ENCODE measurements around the gene ANKRD40.

ANKRD40 gene

DNA sequence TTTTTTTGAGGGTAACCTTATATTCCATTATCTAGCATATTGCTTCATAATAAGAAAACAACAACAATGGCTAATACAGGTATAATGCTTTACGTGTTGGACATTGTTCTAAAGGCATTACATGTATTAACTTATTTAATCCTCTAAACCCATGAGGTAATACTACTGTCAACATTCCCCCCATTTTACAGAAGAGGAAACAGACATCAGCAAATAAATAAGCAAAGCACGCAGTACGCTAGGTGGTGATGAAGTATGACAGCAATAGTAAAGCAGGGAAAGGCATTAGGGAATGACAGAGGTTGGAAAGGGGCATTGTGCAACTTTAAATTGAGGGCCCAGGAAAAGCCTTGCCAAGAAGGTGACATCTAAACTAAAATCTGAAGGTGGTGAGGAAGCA, 4.6 kb downstream of the ANKRD40 start:
- Histone ChIP-seq H3K36me3 (ENCODE audit: insufficient read depth, low read length) (peaks cover 52% of the 10 kb centered on the region), H3K9ac (ENCODE audit: insufficient read length) (no peak overlapping the region), H3K27ac (no peak overlapping the region)

DNA sequence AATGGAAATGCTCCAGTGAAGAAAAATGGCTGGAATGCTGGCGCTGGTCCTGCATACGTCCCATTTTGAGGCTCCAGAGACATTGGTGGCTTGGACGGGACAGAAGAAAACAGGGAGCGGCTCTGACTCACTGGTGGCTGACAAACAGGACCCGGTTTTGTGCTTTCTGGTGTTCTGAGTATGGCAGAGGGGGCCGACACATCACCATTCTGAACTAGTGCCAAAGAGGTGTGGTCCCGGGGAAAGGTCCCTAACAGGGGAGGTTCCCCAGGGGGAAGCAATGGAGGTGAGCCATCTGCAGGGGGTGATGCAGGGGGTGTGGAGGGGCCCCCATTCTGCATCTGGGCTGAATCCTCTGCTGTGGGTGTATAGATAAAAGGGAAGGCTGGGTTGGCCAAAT, 8.3 kb downstream of the ANKRD40 start:
- no peaks in the 10 kb centered on the region for H3K9me3 ChIP-seq (ENCODE audit: low read depth, low read length)
- H3K4me3 ChIP-seq: no peak overlapping the region
- H3K9ac ChIP-seq (ENCODE audit: insufficient read length): no peak overlapping the region

More for the DNA sequence above, 4.6 kb downstream of the ANKRD40 start:
- H3K4me3 ChIP-seq: no peak overlapping the region
- H3K9me3 ChIP-seq (ENCODE audit: low read depth, low read length): no peaks in the 10 kb centered on the region
- no peak for DNase-seq (ENCODE audit: low read depth, low spot score)
- TF ChIP-seq POLR2AphosphoS5 (IDR thresholded peaks at IDR 0.05; ENCODE audit: borderline replicate concordance, low read depth, low read length) (no peak), FOXP2 (optimal IDR thresholded peaks at IDR 0.05; ENCODE audit: control extremely low read depth, extremely low read length, insufficient read depth) (no peak), EZH2 (IDR thresholded peaks at IDR 0.05) (no peak)

DNA sequence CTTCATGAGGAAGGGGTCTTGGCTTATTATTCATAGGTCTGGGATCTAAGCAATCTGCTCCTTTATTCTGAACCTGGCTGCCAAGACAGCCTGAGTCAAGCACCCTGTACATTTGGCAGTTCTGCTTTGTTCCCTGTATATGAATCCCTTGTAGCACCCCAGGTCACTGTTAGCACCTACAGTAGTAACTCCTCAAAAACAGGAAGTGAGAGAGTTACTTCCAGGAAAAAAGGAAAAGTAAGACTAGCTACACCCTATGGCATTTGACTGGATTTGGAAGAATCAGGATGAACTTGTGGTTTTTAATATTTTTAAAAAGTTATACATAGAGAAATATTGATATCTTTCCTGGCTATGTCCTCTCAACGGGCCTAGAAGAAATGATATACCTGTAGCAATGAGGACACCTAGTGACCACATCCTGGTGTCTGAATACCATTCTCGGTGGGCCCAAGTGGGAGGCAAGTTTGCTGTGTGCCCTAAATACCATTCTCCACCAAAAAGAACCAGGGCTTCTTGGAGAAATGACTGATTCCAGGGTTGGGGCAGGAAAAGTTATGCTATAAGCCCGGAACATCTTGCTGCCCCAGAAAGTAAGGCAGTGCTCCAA, 9.9 kb downstream of the ANKRD40 start:
- Histone ChIP-seq H3K9ac (ENCODE audit: insufficient read length) (no peak overlapping the region), H3K27ac (no peak overlapping the region), H3K36me3 (ENCODE audit: insufficient read depth, low read length) (peaks cover 82% of the 10 kb centered on the region), H3K4me3 (no peak overlapping the region), H3K9me3 (ENCODE audit: low read depth, low read length) (no peaks in the 10 kb centered on the region)
- no peak for TF ChIP-seq FOXP2 (optimal IDR thresholded peaks at IDR 0.05; ENCODE audit: control extremely low read depth, extremely low read length, insufficient read depth)
- DNase-seq (ENCODE audit: low read depth, low spot score): no peak

More for the DNA sequence above, 8.3 kb downstream of the ANKRD40 start:
- DNase-seq (ENCODE audit: low read depth, low spot score): no peak
- H3K27ac ChIP-seq: no peak overlapping the region
- TF ChIP-seq EZH2 (IDR thresholded peaks at IDR 0.05): no peak
- TF ChIP-seq FOXP2 (optimal IDR thresholded peaks at IDR 0.05; ENCODE audit: control extremely low read depth, extremely low read length, insufficient read depth): no peak
- no peak for TF ChIP-seq POLR2AphosphoS5 (IDR thresholded peaks at IDR 0.05; ENCODE audit: borderline replicate concordance, low read depth, low read length)
- peaks cover 81% of the 10 kb centered on the region for H3K36me3 ChIP-seq (ENCODE audit: insufficient read depth, low read length)

DNA sequence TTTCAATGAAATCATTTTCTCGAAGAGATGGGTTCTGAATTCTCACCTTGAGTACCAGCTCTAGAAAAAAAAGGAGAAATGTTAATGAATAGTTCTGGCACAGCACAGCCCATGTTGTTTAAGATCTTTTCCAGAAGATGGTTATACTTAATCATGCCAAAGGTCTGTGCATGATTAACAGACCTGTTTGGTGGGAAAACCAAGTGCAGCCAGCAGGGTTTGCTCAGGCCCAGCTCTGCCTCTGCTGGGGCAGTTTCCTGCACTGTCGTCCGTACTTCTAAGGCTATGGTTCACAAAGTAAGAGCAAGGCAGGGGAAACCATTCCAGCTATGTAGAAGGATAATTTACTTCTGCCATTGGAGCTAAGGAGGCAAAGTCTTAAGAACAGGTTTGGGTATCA, 10.7 kb downstream of the ANKRD40 start:
- no peak for DNase-seq (ENCODE audit: low read depth, low spot score)
- peaks cover 82% of the 10 kb centered on the region for H3K36me3 ChIP-seq (ENCODE audit: insufficient read depth, low read length)
- TF ChIP-seq POLR2AphosphoS5 (IDR thresholded peaks at IDR 0.05; ENCODE audit: borderline replicate concordance, low read depth, low read length): no peak
- TF ChIP-seq FOXP2 (optimal IDR thresholded peaks at IDR 0.05; ENCODE audit: control extremely low read depth, extremely low read length, insufficient read depth): no peak
- TF ChIP-seq EZH2 (IDR thresholded peaks at IDR 0.05): no peak
- no peaks in the 10 kb centered on the region for H3K9me3 ChIP-seq (ENCODE audit: low read depth, low read length)
- H3K9ac ChIP-seq (ENCODE audit: insufficient read length): no peak overlapping the region
- no peak overlapping the region for H3K4me3 ChIP-seq
- no peak overlapping the region for H3K27ac ChIP-seq

- Histone ChIP-seq H3K4me3 (no peak overlapping the region), H3K27ac (no peak overlapping the region), H3K9ac (ENCODE audit: insufficient read length) (no peak overlapping the region), H3K36me3 (ENCODE audit: insufficient read depth, low read length) (peaks cover 82% of the 10 kb centered on the region), H3K9me3 (ENCODE audit: low read depth, low read length) (no peaks in the 10 kb centered on the region)
- TF ChIP-seq FOXP2 (optimal IDR thresholded peaks at IDR 0.05; ENCODE audit: control extremely low read depth, extremely low read length, insufficient read depth) (no peak), EZH2 (IDR thresholded peaks at IDR 0.05) (no peak), POLR2AphosphoS5 (IDR thresholded peaks at IDR 0.05; ENCODE audit: borderline replicate concordance, low read depth, low read length) (no peak)
- DNase-seq (ENCODE audit: low read depth, low spot score): no peak
Measured at GRCh38 chr17:50696365-50696879, 11.3 kb downstream of the ANKRD40 start.

DNA sequence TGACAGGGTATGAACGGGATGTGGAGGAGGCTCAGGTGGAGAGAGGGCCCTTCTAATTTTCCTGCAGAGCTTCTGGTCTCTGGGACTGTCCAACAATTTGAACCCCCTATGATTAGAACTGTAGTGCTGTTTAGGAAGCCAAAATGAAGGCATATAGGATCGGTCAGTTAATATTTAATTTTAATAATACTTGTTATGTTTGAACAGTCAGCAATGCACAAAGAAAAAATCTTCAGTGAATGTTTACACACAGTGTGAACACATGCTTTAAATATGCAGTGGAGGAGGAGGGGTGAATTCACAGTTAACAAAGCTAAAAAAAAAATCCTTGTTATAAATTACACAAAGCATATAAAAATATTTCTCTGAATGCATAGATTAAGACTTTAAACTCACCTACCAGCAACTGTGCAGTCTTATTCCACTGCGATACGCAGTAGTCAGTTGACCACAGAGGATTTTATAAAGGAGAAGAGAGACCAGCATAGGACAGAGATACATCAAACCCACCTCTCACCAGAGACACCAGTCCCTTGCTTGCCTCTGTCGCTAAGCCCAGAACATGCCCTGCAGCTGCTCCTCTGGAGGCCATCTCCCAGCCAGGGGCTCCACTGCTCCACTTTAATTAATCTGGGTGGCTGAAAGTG, 14.6 kb downstream of the ANKRD40 start:
- Histone ChIP-seq H3K4me3 (no peak overlapping the region), H3K27ac (no peak overlapping the region), H3K9me3 (ENCODE audit: low read depth, low read length) (no peaks in the 10 kb centered on the region), H3K36me3 (ENCODE audit: insufficient read depth, low read length) (peaks cover 53% of the 10 kb centered on the region), H3K9ac (ENCODE audit: insufficient read length) (no peak overlapping the region)
- no peak for DNase-seq (ENCODE audit: low read depth, low spot score)
- no peak for TF ChIP-seq EZH2 (IDR thresholded peaks at IDR 0.05)
- no peak for TF ChIP-seq FOXP2 (optimal IDR thresholded peaks at IDR 0.05; ENCODE audit: control extremely low read depth, extremely low read length, insufficient read depth)
- TF ChIP-seq POLR2AphosphoS5 (IDR thresholded peaks at IDR 0.05; ENCODE audit: borderline replicate concordance, low read depth, low read length): no peak

GRCh38 chr17:50692448-50693035, 15.2 kb downstream of the ANKRD40 start:
- Histone ChIP-seq H3K36me3 (ENCODE audit: insufficient read depth, low read length) (peaks cover 47% of the 10 kb centered on the region), H3K9ac (ENCODE audit: insufficient read length) (no peak overlapping the region)
- no peak for DNase-seq (ENCODE audit: low read depth, low spot score)

DNA sequence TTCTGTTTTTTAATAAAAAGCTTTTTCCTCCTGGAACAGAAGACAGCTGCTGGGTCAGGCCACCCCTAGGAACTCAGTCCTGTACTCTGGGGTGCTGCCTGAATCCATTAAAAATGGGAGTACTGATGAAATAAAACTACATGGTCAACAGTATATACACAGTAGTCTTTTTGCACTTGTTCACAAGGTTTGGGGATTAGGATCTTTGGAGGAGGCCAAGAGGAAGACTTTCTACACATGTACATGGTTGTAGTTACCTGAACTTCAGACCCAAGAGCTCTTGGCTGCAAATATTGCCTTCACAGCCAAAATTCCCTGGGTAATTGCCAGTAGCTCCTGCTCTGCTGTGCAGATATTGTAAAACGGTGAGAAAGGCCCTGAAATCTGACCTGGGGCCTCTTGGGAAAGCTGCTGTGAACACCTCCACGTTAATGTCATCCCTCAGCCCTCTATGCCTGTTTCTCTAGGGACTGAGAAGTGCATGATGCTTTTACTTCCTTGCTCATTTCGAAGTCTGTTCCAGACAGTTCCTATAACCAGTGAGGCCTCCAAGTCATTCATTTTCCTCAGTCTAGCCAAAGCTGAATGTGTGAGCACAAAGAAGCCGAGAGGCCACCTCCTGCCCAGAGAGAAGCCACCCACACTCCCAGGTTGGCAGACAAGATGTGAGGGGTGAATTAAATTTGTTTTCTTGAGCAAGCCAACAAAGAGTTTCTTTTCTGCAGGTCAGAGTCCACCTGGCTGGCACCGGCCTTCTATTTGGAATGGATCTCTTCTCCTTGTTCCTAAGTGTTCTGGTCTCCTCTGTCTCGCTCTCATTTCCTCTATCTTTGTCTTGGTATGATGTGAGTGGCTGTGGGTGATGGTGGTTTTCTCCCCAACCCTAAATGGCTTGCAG, 15.9 kb downstream of the ANKRD40 start:
- TF ChIP-seq POLR2AphosphoS5 (IDR thresholded peaks at IDR 0.05; ENCODE audit: borderline replicate concordance, low read depth, low read length): no peak; the same call in 1 of the 2 replicates
- no peak for TF ChIP-seq EZH2 (IDR thresholded peaks at IDR 0.05)
- no peak for TF ChIP-seq FOXP2 (optimal IDR thresholded peaks at IDR 0.05; ENCODE audit: control extremely low read depth, extremely low read length, insufficient read depth)
- no peak for DNase-seq (ENCODE audit: low read depth, low spot score)
- Histone ChIP-seq H3K4me3 (no peak overlapping the region), H3K36me3 (ENCODE audit: insufficient read depth, low read length) (peaks cover 40% of the 10 kb centered on the region), H3K9me3 (ENCODE audit: low read depth, low read length) (no peaks in the 10 kb centered on the region), H3K27ac (no peak overlapping the region), H3K9ac (ENCODE audit: insufficient read length) (no peak overlapping the region)

More at GRCh38 chr17:50692448-50693035, 15.2 kb downstream of the ANKRD40 start:
- TF ChIP-seq EZH2 (IDR thresholded peaks at IDR 0.05) (no peak), FOXP2 (optimal IDR thresholded peaks at IDR 0.05; ENCODE audit: control extremely low read depth, extremely low read length, insufficient read depth) (no peak), POLR2AphosphoS5 (IDR thresholded peaks at IDR 0.05; ENCODE audit: borderline replicate concordance, low read depth, low read length) (no peak)
- no peak overlapping the region for H3K27ac ChIP-seq
- no peak overlapping the region for H3K4me3 ChIP-seq
- no peaks in the 10 kb centered on the region for H3K9me3 ChIP-seq (ENCODE audit: low read depth, low read length)
